ENCODE results near the gene REN.

REN gene

GRCh38 chr1:204130981-204131892 lies 34.9 kb downstream of the REN start:
- no peak for DNase-seq

- DNase-seq = no peak
Measured at GRCh38 chr1:204130178-204130577, 36.0 kb downstream of the REN start.

DNA sequence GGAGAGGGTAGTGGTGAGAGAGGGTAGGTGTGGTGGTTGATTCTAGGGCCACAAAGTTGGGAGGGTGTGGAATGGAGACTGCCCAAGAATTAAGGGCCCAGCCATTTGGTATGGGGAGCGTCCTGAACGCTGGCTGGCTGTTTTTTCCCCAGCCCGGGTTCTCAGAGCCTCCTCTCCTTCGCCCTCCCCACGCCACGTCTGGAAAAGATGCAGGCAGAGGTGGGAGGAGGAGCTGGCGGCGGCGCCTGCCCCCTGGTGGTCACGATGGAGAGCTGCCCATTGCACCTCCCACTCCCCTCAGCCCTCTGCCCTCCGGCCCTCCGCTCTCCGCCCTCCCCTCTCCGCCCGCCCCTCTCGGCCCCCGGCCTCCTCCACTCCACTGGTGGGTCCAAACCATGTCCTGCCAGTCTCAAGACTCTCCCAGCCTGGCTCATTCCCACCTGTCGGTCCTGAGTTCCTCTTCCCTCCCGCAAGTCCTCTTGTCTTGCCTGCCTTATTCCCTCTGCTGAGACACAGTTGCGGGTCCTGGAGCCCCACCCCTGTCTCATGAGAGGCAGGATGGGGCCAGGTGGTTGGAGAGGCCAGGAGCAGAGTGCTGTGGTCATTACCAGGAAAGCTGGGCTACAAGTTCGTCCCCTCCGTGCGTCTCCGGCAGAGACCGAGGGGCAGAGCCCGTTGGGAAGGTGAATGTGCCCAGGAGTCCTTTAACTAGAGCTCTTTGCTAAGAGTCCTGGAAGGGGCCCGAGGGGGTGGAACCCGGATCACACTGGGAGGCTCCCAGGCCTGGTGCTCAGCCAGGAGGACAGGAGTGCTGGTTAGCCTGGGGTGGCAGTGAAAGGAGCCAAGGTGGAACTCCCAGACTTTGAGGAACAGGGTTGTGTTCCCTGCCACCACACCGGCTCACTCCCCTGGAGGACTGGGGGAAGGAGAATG lies 36.9 kb downstream of the REN start:
- DNase-seq = peak; percentile 61 to 70

DNA sequence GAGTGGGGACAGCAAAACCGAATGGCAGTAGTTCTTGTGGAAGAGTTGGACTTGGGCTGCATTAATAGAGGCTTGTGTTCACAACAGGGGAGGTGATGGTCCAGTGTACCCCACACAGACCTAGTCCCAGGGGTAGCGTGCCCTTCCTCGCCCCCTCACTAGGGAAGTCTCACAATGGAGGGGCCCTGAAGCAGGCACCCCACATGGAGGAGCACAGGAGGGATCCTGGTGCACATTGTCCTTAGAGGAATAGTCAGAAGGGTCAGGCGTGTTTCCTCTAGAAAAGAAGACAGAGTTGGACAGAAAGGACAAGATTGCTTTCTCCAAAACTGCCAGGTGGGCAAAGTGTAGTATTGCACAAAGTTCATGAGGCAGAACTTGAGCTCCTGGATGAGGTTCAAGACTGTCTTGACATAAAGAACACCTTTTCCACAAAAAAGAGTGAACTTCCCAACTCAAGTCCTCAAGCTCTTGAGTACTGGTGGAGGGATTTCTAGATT lies 37.6 kb downstream of the REN start:
- no peak for DNase-seq

GRCh38 chr1:204127597-204128242 lies 38.4 kb downstream of the REN start:
- peak; percentile 19 to 39 for DNase-seq

- DNase-seq = no peak
Measured at GRCh38 chr1:204126956-204127355, 39.2 kb downstream of the REN start.

- DNase-seq = no peak
Measured at GRCh38 chr1:204126386-204126785, 39.8 kb downstream of the REN start.

- DNase-seq = no peak
Measured at GRCh38 chr1:204125759-204126351, 40.3 kb downstream of the REN start.

- DNase-seq = no peak
Measured at GRCh38 chr1:204124639-204125038, 41.5 kb downstream of the REN start.

- peak in 1 of 2 experiments; percentile 24 for DNase-seq
Measured at GRCh38 chr1:204123376-204123775, 42.8 kb downstream of the REN start.

- no peak for DNase-seq
Measured at GRCh38 chr1:204121840-204122555, 44.1 kb downstream of the REN start.

GRCh38 chr1:204116539-204116938 lies 49.6 kb downstream of the REN start:
- no peak for DNase-seq

- DNase-seq = no peak
Measured at GRCh38 chr1:204115116-204115515, 51.0 kb downstream of the REN start.

- DNase-seq = no peak
Measured at GRCh38 chr1:204114606-204115005, 51.5 kb downstream of the REN start.

DNA sequence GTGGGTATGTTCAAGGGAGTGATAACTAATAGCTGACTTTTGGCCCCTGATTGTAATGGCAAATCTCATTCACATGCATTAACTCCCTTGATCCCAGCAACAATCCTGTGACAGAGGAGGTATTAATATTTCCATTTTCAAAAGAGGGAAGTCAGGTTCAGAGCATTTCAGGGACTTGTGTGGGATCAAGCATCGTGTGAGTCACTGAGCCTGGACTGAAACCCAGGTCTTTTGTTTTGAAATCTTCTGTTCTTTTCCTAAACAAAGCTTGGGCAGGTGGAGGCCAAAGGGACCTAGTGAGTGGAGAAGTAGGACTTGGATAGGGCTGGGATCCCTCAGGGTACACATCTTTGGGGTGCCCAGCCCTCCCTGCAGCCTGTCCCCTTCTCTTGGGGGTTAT lies 52.2 kb downstream of the REN start:
- DNase-seq = no peak

DNA sequence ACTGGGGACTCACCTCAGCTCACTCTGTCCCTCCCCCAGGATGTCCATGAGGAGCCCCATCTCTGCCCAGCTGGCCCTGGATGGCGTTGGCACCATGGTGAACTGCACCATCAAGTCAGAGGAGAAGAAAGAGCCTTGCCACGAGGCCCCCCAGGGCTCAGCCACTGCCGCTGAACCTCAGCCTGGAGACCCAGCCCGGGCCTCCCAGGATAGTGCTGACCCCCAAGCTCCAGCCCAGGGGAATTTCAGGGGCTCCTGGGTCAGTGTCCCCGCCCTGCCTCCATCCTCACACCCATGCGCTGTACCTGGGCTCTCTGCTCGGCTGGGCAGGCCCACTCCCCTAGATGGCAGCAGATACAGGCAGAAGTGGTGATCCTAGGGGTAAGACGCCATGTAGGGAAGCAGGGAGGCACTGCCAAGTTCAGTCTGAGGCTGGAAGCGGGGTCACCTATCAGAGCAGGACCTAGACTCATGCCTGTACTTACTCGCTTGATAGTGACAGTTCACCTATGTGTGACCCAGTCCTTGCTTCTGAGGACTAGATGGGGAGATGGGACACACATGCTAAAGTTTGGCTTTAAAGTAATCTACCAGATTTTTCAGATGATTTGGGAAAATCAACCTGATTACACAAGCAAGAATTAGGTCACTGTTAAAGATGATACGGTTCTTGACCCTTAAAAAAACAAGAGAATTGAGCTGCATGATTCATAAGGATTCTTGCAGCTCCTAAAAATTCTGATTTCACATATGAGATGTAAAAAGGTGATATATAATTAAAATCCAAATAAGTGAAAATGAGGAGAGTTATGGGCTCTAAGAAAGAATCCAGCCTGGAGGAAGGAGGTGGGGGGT lies 53.0 kb downstream of the REN start:
- no peak for DNase-seq

GRCh38 chr1:204110894-204111633 lies 55.1 kb downstream of the REN start:
- DNase-seq = no peak

GRCh38 chr1:204108312-204109141 lies 57.6 kb downstream of the REN start:
- DNase-seq = no peak

DNA sequence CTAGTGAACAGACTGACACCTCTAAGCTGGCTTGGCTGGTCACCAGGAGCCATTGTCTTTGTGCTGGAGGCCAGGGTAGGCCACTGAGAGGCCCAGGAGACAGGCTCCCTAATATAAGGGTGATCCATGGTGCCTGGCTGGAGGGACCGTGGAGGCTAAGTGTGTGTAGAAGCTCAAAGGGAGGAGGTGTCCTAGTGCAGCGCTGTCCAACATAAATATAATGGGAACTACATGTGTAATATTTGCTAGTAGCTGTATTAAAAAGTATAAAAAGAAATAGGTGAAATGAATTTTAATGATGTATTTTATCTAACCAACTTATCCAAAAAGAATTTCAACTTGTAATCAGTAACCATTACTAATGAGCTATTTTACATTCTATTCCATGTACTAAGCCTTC lies 58.2 kb downstream of the REN start:
- DNase-seq = no peak
